GM19395 (cell line): ENCODE measurements around the gene WNT5B.

Source experiments
- ATAC-seq: cut with Tn5 transposase; IDR thresholded peaks from one replicate; pipeline ENCODE4 v1.9.1; 2021; ENCODE audit warnings: mild to moderate bottlenecking, moderate library complexity; ENCODE audit not compliant: unreplicated experiment

WNT5B gene

GRCh38 chr12:1628666-1629337 is at the start of gene WNT5B:
Gene WNT5B (plus strand): TSS chr12:1629231. CDS start chr12:1631355, 2,124 bp downstream.
- no peak for ATAC-seq

- ATAC-seq, result no peak
Observed at GRCh38 chr12:1579651-1580435, 49.2 kb upstream of the WNT5B start.

GRCh38 chr12:1580526-1580925 is 48.5 kb upstream of the WNT5B start:
- no peak for ATAC-seq

- ATAC-seq, result no peak
Observed at GRCh38 chr12:1581973-1582708, 46.9 kb upstream of the WNT5B start.

GRCh38 chr12:1582709-1583050 is 46.4 kb upstream of the WNT5B start:
- ATAC-seq, result no peak

GRCh38 chr12:1583421-1584078 is 45.5 kb upstream of the WNT5B start:
- peak; percentile 75 for ATAC-seq

GRCh38 chr12:1584326-1584725 is 44.7 kb upstream of the WNT5B start:
- no peak for ATAC-seq

- no peak for ATAC-seq
Observed at GRCh38 chr12:1587927-1588574, 41.0 kb upstream of the WNT5B start.

GRCh38 chr12:1588575-1588947 is 40.5 kb upstream of the WNT5B start:
- ATAC-seq, result no peak

GRCh38 chr12:1590221-1590979 is 38.6 kb upstream of the WNT5B start:
- no peak for ATAC-seq

- ATAC-seq, result no peak
Observed at GRCh38 chr12:1591034-1591433, 38.0 kb upstream of the WNT5B start.

GRCh38 chr12:1591543-1591942 is 37.5 kb upstream of the WNT5B start:
- ATAC-seq, result no peak

- ATAC-seq, result peak; percentile 32
Observed at GRCh38 chr12:1592444-1593173, 36.4 kb upstream of the WNT5B start.

- ATAC-seq, result peak; percentile 32
Observed at GRCh38 chr12:1593174-1594005, 35.6 kb upstream of the WNT5B start.

- ATAC-seq, result peak; percentile 43
Observed at GRCh38 chr12:1594006-1594260, 35.1 kb upstream of the WNT5B start.

GRCh38 chr12:1594261-1595025 is 34.6 kb upstream of the WNT5B start, which contains the start of gene FBXL14:
Gene FBXL14 (minus strand): TSS chr12:1594581. CDS start chr12:1594066, 515 bp downstream.
- peak; percentile 50 for ATAC-seq

- ATAC-seq, result no peak
Observed at GRCh38 chr12:1595026-1595561, 33.9 kb upstream of the WNT5B start.
